HG02938 (cell line): ENCODE measurements around the gene XPNPEP2.
A peak's percentile ranks its signal among the peaks of the same experiment; 100 is the strongest.

ENCODE experiments used
- ATAC-seq: cut with Tn5 transposase; IDR thresholded peaks from one replicate; pipeline ENCODE4 v1.9.1; 2021; ENCODE audit warnings: mild to moderate bottlenecking, moderate library complexity; ENCODE audit not compliant: unreplicated experiment

Gene XPNPEP2

DNA sequence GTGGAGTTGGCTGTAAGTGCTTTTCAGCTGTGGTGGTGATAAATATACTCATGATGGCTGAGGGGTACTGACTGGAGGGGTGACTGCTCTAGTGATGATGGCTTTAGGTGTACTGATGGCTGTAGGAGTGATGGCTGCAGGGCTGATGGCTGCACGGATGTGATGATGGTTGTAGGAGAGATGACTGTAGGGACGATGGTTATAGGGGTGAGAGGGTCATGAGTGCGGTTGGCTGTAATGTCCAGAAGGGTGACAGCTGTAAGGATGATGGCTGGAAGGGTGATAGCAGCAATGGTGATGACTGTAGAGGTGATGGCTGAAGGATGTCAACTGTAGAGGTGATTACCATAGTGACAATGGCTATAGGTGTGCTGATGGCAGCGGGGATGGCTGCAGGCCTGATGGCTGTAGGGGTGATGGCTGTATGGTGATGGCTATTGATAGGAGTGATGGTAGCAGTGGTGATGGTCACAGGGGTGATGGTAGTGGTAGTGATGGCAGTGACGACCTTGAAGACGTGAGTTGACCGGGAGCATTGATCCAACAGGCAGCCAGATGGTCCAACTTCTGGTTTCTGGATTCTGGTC, 40.4 kb downstream of the XPNPEP2 start:
- no peak for ATAC-seq

DNA sequence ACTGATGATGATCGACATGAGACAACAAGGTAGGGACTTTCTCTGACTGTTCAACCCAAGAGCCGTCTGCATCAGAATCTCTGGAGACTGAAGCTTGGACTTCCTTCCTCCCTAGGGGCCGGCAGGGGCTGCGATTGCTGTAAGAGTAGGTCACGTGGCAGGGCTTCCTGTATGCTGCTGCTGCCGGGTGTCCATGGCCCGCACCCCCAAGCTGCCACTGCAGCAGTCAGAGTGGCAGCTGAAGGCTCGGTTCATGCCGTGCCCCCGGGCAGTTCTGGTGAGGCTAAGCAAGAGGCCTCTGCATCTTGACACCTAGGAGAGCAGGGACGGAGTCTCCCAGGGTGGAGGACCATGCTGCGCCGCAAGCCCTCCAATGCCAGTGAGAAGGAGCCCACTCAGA, 41.0 kb downstream of the XPNPEP2 start, which contains the start of gene SASH3:
SASH3 (plus strand) TSS at position 203 of the 400 bp plus-strand sequence; CDS start at position 352, 149 bp downstream.
- ATAC-seq: no peak

DNA sequence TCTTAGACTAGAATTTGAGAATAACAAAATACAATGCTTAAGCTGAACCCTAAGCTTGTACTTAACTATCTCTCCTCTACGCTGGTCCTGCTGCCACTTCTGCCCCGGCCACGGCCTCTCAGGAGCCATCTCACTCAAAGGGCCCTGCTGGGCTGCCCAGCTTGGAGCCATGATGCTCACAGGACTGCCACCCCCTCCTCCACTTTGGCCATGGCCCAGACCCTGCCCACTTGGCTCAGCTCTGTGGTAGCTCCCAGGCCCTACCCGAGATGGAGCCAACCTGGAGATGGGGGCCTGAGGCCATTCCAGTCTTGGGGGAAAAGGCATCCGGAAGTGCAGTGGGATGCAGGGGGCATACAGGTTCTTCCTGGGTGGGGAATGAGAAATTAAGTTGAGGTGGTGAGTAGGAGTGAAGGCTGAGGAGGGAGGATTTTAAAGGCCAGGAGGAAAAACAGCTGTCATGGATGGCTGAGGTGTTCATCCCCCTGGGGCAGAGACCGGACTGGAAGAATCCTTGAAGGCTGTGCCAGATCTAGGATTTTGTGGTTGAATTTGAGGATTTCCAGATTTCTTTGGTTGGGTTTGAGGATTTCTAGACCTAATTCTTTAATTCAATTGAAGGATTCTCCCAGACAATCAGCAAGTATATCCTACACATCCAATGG, 41.8 kb downstream of the XPNPEP2 start:
- ATAC-seq: no peak

DNA sequence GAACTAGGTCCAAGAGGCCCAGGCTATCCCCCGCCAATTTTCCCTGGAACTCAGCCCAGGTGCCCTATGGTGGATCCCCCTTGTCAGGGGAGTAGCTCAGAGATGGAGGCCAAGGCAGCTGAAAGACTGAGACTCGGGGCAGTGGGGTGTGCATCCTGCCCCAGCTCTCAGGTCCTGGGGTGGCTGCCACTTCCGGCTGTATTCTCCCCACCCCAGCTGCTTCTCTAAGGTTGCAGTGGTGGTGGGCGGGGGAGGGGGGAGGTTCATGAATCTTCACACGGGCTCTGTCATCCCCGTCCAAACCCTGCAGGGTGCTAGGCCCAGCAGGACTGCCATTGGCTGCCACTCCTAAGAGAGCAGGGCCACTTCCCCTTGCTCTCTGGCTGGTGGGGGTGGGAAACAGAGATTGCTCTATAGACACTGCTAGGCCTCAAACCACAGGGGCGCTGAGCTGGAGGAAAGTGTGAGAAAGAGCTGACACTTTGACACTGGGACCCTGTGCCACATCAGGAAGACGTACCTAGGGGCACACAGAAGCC, 42.4 kb downstream of the XPNPEP2 start:
- peak; percentile 62 for ATAC-seq

DNA sequence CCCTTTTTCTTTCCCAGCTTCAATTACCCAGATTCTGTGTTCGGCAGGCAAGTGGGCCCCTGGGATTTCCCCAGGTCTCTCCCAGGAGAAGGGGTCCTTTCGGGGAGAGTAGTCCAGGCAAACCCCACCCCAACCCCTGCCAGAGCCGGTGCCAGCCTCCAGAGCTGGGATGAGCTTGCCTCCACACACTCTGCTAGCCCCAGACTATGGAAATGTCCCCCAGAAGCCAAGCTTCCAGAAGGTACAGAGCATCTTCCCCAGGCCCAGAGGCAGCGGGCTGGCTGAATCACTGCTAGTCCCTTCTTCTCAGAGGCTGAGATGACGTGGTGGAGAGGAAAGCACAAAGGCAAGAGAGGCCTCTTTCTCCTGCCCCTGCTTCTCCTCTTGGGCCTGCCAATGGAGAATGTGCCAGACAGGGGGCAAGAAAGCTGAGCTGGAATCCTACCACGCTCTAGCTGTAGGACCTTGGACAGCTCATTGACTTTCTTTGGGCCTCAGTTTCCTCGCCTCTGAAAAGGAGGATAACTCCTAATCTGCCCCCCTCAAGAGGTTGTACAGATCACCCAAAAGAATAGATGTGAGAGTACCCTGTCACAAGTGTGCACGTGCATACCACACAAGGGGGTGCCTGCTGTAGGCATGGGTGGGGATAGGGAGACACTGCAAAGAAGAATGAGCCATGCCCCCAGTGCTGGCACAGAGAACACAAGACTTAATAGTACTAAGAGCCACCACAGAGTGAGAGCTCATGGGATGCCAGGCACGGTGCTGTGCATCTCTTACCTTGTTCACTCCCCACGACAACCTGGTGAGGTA, 43.1 kb downstream of the XPNPEP2 start:
- ATAC-seq: no peak

DNA sequence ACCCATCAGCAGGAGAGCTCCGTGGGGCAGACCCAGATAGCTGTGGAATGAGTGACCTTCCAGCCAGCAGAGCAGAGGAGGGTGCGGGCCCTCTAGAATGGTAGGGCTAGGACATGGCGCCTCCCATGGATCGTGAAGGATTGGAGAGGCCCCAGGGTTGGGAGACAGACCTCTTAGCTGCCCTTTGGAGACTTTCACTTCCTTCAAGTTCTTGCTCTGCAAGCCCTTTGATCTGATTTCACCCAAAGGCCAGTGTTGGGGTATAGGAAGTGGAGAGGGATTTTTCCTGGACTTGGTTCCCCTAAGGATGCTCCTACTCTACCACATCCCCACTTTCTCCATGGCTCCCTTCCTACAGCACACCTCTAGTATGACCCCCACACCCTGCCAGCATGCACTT, 43.9 kb downstream of the XPNPEP2 start:
- ATAC-seq: no peak

DNA sequence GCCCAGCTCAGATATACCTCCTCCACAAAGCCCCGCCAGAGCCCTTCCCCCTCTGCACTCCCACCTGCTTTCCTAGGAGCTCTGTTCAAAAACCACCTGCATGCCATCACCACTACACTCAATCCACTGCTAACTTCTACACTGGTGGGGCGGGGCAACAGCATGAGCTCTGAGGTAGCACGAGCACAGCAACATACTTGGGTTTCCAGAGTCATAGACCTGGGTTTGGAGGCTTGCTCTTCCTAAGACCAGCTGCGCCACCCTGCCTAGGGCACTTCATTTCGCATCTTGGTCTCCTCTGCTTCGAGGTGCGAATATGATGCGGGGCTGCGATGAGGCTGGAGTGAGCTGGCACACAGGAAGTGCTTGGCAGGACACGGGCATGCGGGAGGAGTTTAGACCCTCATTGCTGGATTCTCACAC, 44.5 kb downstream of the XPNPEP2 start:
- ATAC-seq: no peak

DNA sequence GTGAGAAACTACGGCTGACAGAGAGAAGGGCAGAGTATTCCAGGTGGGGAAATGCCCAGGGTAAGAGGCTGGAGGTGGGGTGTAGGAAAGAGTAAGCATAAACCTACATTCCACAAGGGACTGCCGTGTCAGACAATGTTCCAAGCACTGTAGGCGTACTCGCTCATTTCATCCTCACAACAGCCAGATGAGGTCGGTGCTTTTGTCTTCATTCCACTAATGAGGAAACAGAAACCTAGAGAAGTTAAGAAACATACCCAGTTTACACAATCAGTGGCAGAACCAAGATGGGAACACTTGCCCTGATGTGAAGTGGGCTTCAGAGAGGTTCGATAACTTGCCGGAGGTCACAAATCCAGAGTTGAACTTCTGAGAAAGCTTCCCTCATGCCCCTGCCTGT, 45.6 kb downstream of the XPNPEP2 start:
- no peak for ATAC-seq

DNA sequence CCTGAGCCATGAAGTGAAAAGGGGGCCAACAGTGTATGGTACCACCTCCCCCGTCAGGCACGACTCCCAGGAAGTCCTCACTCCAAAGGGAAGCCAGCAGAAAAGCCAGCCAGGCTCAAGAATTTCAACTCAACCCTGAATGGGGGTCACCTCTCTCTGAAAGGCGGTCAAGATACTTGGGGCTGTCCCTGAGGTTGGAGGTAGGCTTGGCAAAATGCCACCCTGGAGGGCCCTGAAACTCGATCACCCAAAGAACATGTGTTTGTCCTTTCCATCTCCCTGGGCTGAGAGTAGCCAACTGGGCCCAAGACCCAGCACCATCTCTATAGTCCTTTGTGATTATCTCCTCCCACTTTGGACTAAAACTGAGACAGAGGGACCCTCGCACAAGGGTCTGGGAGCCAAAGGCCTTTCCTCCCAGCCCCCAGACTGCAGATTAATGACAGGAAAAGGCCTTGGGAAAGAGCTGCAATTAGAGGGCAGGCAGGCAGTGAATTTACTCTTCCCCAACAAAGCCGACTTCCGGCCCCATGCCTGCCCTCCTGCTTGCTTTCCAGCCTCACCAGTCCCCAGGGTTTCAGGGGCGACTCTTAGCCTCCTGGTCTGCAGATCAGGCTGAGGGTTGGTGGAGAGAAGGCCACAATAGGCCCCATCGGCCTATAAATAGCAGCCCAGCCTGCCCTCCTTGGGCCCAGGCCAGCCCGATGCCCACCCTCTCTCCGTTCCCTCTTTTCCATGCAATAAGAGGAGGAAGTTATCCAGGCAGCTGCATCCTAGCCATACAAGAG, 46.6 kb downstream of the XPNPEP2 start:
- no peak for ATAC-seq

DNA sequence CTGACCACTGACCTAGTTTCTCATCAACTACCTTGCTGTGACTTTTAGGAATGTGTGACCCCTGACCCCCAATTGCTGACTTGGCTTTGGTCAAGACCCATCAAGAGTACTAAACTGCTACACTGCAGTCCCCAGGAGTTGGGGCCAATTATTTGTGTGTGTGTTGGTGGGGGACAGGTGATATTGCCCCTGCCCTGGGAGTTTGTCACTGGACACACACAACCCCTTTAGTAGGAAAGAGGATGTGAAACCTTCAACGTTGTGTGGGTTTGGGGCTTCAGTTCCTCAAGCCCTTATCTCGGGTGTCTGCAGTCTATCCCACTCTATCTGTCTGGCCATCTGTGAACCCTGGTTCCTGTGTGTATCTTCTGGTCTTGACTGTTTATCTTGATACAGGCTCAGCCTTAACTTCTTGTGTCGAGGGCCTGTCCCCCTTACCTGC, 47.5 kb downstream of the XPNPEP2 start:
- peak; percentile 86 for ATAC-seq

DNA sequence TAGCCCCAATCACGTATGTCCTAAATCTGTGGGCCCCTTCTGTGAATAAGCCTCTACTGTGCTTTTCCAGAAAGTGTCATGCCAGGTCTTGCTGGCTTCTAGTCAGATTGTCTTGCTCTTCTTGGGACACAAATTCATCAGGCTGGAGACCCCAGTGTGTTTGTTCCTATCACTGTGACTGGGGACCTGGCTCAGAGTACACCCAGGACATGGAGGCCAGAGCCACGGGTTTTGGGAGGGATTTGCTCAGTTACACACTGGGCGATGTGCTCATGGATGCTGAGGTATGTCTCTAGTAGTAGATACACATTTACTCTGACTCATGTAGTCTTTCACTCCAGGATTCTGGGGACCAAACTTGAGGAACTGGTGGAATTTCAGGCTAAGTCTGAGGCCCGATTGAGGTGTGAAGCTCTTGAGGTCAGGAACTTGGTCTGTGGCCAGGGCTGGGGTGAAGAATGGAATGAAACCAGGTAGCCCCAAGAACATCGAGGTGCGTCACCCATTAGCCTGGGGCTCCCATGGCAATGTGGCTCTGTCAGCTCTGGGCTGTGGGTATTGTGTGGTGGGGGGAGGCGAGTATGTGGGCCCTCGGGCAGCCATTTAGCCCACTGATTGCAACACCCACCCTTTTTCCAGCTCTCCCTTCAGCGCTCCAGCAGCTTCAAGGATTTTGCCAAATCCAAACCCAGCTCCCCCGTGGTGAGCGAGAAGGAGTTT, 48.7 kb downstream of the XPNPEP2 start:
- ATAC-seq: no peak

DNA sequence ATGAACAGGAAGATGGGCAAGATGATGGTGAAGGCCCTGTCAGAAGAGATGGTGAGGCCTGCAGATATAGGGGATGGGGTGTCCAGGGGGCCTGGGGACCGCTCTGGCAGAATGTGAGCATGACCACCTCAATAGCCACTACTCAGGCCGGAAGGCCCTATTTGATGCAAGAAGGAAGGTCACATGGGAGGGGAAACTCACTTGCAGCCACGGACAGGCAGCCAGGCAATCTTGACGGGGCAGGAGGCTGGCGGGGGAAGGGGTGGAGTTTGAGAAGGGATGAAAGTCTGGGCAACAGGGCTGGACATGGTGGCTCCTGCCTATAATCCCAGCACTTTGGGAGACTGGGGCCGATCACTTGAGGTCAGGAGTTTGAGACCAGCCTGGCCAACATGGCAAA, 49.7 kb downstream of the XPNPEP2 start:
- ATAC-seq: no peak

DNA sequence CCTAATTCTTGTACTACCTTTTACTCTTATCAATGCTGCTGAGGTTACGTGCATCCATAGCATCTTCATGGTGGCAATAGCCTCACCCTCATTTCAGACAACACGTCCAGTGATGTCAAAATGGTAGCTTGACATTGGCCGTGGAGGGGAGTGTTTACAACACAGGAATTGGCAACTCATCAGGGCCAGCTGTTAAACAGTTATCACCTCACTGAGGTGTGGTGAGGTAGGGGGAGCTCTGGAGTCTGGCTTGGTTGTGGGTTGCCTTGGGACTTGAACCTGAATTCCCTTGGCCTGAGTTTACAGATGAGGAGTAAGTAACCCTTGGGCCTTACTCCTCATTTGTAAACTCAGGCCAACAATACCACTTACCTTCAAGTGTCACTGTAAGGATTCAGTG, 51.4 kb downstream of the XPNPEP2 start:
- ATAC-seq: no peak

DNA sequence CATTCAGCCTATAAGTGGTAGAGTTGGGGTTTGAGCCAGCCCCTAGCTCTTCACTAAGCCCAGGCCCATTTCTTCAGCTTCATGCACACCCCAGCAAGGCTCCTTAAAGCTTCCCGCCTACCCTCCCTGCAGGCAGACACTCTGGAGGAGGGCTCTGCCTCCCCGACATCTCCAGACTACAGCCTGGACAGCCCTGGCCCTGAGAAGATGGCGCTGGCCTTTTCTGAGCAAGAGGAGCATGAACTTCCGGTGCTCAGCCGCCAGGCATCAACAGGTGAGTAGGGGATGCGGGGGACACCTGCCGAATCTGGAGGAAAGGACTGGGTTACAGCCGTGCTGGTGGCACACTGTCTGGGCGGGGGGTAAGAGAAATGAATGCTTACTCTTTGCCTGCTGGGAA, 52.0 kb downstream of the XPNPEP2 start:
- ATAC-seq: no peak

DNA sequence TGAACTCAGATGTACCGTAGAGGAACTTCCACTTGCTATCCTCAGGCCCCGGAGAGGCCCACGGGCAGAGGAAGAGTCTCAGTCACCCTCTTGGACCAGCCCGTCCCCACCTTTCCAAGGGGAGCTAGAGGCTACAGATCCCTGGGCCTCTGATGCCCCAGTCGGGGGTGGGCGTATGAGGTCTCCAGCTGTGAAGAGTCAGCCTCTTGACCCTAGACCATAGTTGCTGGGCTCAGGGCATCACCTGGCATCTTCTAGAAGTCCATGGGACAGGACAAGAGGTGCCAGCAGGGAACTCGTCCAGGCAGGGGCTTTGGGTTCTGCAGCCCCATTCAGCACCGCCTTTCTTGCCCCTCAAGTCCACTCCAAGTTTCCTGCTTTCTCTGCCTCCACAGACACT, 52.6 kb downstream of the XPNPEP2 start:
- no peak for ATAC-seq

DNA sequence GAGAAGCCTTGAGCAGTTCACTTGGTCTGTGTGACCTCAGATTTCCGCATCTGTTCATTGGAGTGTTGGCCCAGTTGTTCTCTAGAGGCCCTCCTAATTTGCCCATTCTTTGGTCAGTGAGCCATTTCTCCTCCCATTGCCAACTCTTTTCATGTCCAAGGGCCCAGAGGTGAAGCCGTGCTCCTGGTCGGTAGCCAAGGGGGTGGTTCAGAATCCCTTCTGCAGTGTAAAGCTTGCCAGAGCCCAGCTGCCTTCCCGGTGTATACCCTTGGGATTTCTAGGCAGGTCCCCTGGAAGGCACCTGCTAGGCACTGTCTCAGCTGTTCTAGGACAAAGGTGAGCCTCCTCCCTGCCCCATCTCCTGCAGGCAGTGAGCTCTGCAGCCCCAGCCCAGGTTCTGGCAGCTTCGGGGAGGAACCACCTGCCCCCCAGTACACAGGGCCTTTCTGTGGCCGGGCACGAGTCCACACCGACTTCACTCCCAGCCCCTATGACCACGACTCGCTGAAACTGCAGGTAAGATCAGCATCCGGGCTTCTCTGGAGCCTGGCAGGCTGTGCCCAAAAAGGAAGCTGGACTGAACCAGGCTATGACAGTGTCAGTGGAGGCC, 53.3 kb downstream of the XPNPEP2 start:
- no peak for ATAC-seq

DNA sequence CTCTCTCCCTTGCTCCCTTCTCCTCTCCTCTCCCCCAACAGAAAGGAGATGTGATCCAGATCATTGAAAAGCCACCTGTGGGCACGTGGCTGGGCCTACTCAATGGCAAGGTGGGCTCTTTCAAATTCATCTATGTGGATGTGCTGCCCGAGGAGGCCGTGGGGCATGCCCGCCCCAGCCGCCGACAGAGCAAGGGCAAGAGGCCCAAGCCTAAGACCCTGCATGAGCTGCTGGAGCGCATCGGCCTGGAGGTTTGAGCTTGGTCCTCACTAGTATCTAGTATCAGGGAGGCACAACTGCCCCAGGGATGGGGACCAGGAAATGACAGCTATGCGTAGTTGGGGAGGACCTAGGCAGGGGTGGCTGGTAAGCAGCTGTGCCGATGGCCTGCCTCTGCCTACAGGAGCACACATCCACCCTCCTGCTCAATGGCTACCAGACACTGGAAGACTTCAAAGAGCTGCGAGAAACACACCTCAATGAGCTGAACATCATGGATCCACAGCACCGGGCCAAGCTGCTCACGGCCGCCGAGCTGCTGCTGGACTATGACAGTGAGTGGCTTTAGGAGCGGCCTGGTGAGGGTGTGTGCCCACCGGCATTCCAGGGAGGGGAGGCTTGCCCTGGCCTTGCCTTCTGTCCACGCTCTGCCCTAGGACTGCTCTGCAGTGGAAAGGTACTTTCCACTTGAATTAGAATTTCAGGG, 54.0 kb downstream of the XPNPEP2 start:
- no peak for ATAC-seq

DNA sequence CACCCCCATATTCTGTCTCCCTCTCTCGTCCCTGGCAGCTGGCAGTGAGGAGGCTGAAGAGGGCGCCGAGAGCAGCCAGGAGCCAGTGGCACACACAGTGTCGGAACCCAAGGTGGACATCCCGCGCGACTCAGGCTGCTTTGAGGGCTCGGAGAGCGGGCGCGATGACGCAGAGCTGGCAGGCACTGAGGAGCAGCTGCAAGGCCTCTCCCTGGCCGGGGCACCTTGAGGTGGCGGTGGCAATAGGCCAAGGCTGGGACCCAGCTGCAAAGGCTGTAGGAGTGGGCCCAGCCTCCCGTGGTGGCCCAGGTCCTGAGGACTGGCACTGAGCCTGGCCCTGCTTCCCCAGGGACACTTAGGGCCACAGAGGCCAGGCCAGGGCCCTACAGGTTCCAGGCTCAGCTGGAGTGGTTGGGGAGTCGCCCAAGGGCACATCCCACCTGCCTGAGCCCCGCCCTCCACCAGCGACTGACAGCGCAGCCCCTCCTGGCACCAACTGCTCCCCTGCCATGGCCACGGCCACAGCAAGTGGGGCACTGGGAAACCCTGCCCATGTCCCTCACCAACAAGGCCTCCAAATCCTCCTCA, 54.9 kb downstream of the XPNPEP2 start:
- ATAC-seq: no peak

DNA sequence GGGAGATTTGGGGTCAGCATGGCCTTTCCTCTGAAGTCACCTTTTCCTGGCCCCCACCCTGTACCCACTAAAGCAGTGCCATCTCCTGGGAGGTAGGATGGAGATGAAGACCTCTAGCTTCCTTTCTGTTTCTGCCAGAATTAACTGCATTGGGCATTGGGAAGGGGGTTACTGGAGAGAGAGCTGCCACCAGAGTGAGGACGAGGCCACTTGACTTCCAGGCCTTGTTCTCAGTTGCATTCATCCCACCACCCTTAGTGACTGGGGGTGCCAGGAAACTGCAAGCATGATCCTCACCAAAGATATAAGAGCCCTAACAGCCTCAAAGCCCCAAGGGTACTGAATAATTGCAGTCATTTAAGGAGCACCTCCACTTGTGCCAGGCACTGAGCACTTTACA, 56.8 kb downstream of the XPNPEP2 start:
- no peak for ATAC-seq
